Dedifferentiated amniotic fluid mesenchymal stem cell (primary cell): Measurements from ENCODE around the gene FAAP20.

ENCODE experiments used
- DNase-seq: peaks from one replicate; pipeline ENCODE4 v3.0.0-alpha.2; 2016; ENCODE audit errors: extremely low spot score

FAAP20 gene

GRCh38 chr1:2195785-2196184 is 1.2 kb upstream of the FAAP20 start:
- no peak for DNase-seq

DNA sequence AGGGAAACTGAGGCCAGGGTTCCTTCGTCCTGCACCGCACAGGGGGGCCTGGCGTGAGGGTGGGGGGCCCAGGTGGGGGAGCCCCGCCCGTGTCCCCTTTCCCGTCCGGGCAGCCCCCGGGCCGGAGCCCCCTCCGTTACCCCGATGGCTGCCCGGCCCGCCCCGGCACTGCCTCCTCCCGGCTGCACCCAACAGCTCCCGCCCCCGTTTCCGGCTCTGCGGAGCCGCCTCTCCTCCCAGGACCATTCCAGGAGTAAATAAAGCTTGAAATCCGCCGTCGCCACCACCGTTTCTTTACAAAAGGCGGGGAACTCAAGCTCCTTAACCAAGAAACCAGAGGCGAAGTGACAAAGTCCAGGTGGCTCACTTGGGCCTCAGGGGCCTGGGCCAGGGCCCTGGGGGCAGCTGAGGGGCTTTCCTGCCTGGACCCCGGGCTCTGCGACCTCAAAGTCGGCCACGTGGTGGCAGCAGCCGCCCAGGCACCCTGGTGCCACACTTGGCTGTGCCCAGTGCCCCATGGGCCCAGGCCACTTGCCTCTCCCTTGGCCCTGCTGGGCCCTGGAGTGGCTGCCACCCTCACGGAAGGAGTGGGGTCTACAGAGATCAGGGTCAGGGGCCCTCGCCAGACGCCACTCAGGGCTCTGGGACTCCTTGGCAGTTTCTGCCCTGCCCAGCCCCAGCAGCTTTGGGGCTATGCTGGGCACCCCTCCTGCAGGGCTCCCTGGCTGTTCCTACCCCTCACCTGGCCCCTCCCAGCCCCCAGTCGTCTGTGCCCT is 514 bp upstream of the FAAP20 start:
- peak; percentile 80 for DNase-seq

DNA sequence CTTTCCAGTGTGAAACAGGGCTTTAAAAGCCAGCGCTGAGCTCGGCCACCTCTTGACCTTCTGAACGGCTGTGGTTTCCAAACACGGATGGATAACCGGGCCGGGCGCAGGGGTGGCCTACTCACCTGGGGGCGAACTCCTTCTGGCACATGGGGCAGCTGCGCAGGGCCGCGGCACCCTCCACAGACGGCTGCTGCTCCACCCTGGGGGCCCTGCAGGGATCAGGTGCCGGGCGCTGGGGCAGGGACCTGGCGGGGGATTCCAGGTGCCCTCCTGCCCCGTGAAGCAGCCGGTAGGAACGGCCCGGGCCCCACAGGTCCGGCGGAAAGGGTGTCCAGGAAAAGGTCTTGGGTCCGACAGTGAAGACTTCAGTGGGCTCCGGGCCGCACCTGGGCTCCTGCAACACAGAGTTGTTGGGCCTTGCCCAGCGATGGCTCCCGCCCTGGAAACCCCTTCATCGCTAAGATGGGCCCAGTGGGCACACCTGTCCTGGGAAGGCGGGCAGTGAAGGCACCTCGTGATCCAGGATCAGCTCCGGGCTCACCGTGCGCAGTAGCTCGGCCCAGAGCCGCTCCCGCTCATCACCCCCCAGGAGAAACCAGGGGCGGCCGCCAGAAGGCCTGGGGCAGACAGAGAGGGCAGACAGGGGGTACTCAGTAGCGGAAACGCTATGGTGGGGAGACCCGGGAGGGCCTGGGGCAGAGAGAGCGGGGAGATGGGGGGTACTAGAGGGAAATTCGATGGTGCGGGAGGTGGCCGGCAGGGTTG is 874 bp downstream of the FAAP20 start:
- no peak for DNase-seq

DNA sequence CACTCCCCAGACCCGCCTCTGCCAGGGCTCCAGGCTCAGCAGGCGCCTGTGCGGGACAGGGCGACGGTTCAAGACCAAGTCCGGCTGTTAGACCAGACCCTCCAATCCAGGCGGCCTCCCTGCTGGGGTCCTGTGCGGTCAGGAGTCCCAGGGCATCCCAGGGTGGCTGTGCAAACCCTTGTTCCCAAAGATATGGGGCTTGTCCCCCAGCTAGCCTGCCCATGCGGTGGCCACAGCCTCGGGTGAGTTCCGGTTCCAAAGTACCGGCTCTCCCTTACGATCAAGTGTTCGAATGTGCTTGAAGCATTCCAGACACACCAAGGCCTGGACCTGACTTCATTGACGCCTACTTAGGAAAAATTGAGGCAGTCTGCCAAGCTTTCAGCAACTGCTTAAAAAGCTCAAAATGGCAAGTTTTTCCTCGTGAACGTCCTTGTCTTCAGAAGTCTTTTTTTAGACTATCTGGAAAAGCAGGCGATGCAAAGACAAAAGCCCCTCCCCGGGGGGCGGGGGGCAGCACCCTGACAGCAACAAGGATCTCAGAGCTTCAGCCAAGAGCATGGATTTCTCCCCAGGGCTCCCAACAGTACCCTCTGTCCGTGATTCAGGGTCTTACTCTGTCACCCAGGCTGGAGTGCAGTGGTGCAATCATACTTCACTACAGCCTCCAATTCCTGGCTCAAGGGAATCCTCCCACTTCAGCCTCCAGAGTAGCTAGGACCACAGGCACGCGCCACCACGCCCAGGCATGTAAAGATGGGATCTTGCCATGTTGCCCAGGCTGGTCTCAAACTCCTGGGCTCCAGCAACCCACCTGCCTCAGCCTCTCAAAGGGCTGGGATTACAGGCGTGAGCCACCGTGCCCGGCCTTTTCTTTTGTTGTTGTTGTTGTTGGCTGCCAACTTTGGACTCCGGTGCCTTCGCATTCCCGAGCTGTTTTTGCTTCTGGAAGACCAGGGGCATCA is 2.3 kb downstream of the FAAP20 start:
- DNase-seq = peak; percentile 40

DNA sequence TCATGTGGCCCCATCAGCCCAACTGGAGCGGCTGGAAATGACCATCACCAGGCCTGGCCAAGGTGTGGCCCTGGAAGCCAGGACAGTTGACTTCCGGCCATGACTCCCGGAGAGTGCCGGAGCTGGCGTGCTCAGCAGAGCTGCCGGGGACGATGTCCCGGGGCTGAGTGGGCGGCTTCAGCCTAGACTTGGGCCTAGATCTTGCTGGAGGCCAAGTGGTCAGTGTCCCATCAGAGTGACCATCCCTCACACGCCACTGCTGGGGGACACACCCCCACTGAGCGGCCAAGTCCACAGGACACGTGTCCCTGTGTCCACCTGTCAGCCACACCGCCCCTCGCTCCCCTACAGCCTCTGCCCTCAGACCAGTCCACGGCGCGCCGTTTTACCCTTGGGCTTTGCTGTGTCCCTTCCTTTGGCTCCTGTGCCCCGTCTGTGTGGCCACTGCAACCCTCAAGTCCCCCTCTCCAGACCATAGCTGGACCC is 4.0 kb downstream of the FAAP20 start:
- DNase-seq = no peak

GRCh38 chr1:2189459-2190425 is 4.8 kb downstream of the FAAP20 start:
- DNase-seq = peak; percentile 91

DNA sequence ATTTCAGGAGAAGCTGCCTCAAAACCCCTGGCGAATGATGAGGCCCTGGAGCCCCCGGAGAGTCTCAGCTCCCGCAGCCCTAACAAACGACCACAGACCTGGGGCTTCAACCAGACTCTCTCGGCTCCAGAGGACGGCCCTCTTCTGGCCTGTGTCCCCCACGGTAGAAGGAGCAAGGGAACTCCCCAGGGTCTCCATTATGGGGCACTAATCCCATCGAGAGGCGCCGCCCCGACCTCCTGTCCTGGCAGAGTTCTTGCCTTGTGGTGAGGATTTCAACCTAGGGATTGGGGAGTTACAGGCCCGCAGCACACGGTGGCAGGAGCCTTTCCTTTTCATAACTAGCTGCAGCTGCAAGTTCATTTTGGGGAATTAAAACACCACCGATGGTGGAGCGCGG is 6.2 kb downstream of the FAAP20 start:
- no peak for DNase-seq

- DNase-seq = no peak
These were observed 7.0 kb downstream of the FAAP20 start for GRCh38 chr1:2187619-2188018.

GRCh38 chr1:2186901-2187300 is 7.7 kb downstream of the FAAP20 start:
- no peak for DNase-seq

DNA sequence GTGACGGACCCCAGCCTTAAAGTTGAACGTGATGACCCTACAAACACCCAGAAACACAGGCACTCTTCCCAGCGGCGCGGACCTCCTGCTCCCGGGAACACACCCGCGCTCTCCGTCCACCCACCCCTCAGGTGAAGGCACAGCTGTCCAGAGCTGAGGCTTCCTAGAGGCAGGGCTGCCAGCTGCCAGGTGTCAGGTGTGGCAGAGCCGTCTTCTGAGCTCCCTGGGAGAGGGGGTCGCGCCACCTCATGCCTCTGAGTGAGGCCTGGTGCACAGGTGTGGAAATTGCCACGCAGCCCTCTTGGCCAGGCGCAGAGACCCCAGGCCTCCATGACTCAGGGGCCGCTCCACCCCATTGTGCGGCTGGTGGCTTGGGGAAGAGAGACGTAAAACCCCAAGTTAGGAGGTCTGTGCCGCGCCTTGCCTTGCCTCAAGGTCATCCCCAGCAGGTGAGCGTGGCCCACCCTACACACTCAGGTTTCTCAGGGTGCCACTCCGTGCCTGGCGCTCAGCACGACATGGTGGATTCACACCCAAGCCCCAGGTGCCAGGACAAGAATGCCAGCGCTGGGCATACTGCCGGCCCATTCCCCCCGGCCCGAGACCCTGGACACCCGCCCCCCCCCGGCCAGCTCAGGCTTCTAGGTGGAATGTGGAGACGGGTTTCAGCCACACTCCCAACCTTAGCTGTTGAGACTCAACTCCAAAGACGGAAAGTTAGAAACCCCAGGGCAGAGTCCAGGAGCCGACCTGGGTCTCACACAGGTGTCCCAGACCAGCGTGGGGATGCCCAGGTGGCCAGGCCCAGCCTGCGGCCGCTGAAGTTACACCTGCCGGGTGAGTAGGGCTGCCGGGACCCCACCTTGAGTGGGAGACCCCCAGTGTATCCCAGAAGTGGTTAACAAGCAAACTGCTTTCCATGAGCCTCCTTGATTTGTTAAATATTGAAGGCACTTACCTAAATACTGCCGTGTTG is 8.4 kb downstream of the FAAP20 start:
- no peak for DNase-seq

DNA sequence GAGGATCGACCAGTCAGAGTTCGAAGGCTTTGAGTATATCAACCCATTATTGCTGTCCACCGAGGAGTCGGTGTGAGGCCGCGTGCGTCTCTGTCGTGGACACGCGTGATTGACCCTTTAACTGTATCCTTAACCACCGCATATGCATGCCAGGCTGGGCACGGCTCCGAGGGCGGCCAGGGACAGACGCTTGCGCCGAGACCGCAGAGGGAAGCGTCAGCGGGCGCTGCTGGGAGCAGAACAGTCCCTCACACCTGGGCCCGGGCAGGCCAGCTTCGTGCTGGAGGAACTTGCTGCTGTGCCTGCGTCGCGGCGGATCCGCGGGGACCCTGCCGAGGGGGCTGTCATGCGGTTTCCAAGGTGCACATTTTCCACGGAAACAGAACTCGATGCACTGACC is 9.6 kb downstream of the FAAP20 start:
- no peak for DNase-seq

GRCh38 chr1:2184531-2184930 is 10.0 kb downstream of the FAAP20 start:
- no peak for DNase-seq

GRCh38 chr1:2183937-2184334 is 10.6 kb downstream of the FAAP20 start:
- DNase-seq = no peak

DNA sequence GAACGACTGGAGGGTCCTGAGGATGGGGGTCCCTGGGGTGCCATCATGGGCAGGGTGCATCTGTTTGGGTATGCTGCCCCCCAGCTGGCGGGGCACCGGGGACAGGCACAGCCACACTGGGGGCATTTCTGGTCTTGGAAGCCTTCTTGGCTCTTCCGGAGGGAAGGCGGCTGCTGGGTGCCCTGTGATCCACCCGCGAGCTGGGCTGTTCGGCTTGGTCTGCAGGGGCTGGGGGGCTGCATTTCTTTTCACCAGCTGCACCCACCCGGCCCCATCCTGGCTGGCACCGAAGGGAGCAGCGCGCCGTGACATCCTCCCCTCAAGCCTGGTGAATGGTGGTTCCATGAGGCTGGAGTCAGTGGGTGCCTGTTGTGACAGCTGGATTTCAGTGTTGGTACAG is 12.2 kb downstream of the FAAP20 start:
- no peak for DNase-seq

DNA sequence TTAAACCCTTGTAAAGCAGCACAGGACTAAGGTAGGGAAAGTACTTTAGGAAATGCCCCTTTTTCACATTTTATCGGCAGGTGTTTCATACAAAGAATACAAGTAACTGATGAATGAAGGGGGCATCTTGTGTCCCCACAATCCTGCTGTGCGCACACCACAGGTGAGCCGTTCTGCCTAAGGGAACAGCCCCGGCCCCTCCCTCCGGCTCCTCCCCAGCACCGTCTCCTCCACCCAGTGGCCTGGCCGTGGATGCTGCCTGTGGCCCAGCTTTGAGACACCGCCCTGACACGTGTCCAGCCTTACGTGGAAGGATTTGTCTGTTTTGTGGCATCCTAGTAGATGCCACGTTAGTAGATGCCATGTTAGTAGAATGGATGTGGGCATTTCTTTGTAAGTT is 12.8 kb downstream of the FAAP20 start:
- no peak for DNase-seq

DNA sequence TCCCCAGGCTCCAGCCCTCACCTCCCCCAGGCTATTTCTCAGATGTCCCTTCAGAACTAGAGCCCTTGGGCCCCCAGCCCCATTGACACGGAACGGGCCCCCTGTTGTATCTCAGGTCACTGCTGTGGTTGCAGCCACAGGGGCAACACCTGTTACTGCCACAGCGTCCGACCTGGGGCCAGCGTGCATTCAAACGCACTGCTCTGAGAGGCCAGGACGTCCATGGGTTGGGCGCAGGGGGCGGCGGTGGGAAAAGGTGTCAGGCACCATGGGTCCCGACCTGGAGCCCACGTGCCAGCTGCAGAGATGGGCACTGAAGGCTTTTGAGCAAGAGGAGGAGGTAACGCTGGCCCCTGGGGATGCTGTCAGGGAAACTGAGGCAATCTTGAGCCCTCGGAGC is 13.3 kb downstream of the FAAP20 start:
- DNase-seq = no peak

GRCh38 chr1:2180297-2181245 is 14.0 kb downstream of the FAAP20 start:
- no peak for DNase-seq

DNA sequence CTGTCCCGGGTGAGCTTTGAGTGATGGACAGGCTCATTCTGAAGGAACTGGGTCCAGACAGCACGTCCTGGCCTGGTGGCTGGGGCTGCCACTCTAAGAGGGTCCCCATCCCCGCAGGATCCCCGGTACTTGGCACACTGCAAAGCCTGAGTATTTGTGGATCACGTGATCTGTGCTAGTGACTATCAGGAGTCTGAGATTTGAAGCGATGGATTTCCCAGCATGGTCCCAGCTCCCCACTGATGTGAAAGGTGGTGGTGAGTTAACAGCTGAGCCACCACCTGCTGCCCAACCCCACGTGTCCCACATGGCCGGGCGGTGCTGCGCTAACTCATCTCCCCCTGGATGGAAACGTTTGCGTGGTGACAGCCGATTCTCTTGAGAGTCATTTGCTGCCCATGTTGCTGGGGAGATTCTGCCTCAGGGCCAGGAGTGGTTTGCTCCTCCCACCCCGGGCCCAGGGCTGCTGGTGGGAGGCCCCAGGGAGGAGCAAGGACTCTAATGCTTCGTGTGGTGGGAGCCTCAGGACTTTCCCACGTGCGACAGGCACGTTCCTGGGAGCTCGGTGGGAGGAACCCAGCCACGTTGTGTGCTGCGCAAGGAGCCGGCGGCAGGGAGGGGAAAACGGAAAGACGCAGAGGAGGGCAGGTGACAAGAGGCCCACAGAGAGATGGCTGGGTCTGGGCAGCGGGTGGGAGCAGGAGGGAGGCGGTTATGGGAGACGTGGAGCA is 15.1 kb downstream of the FAAP20 start:
- DNase-seq = no peak
